GM21619 (cell line): ENCODE data around the gene TBC1D9B.
"Not testable (repeated sequence)": the region's sequence is repeated elsewhere in the genome, so short reads cannot be mapped to it uniquely, and the experiment has no call there.

Source experiments
- ATAC-seq: cut with Tn5 transposase; IDR thresholded peaks from one replicate; pipeline ENCODE4 v1.9.1; 2021; ENCODE audit not compliant: unreplicated experiment

The TBC1D9B gene

GRCh38 chr5:179840321-179840720 lies 67.4 kb downstream of the TBC1D9B start:
- ATAC-seq: no peak

- ATAC-seq: no peak
Measured at GRCh38 chr5:179839328-179840256, 68.1 kb downstream of the TBC1D9B start.

GRCh38 chr5:179837076-179838011 lies 70.4 kb downstream of the TBC1D9B start:
- ATAC-seq: no peak

- ATAC-seq: peak; percentile 52
Measured at GRCh38 chr5:179836225-179837019, 71.3 kb downstream of the TBC1D9B start.

- not testable (repeated sequence) for ATAC-seq
Measured at GRCh38 chr5:179834871-179835270, 72.8 kb downstream of the TBC1D9B start.

GRCh38 chr5:179834120-179834519 lies 73.6 kb downstream of the TBC1D9B start:
- no peak for ATAC-seq

- no peak for ATAC-seq
Measured at GRCh38 chr5:179833709-179834070, 74.0 kb downstream of the TBC1D9B start.

GRCh38 chr5:179833056-179833708 lies 74.5 kb downstream of the TBC1D9B start:
- ATAC-seq: no peak

GRCh38 chr5:179832039-179832745 lies 75.5 kb downstream of the TBC1D9B start:
- no peak for ATAC-seq

GRCh38 chr5:179830818-179831468 lies 76.8 kb downstream of the TBC1D9B start:
- ATAC-seq: no peak

- ATAC-seq: no peak
Measured at GRCh38 chr5:179829732-179830435, 77.8 kb downstream of the TBC1D9B start.

- no peak for ATAC-seq
Measured at GRCh38 chr5:179828756-179829421, 78.8 kb downstream of the TBC1D9B start.

- ATAC-seq: no peak
Measured at GRCh38 chr5:179827680-179828079, 80.0 kb downstream of the TBC1D9B start.

- no peak for ATAC-seq
Measured at GRCh38 chr5:179825655-179826182, 82.0 kb downstream of the TBC1D9B start.

- ATAC-seq: no peak
Measured at GRCh38 chr5:179824745-179825112, 83.0 kb downstream of the TBC1D9B start.

GRCh38 chr5:179823937-179824744 lies 83.6 kb downstream of the TBC1D9B start:
- no peak for ATAC-seq

GRCh38 chr5:179822444-179822990 lies 85.2 kb downstream of the TBC1D9B start:
- no peak for ATAC-seq
